ENCODE data around the gene BEX3.
"Not testable (repeated sequence)": the region's sequence is repeated elsewhere in the genome, so short reads cannot be mapped to it uniquely, and the experiment has no call there.

The BEX3 gene

DNA sequence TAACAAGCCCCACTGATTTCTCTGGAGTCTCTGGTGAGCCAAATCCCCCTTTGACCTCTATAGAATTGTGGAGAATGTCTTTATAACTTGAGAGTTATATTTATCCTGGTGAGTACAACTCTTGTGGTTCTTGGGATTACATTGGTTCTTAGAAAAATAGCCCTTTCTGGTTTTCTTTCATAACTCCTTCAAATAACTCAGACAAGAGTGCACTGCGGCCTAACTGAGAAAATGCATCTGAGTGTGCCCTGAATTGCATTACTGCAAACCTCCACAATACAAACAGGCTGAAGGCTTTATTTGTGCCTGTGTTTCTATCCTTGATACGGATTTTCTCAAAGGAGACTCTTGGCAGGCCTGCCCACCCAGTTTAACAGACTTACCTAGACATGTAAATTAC, 2.7 kb downstream of the BEX3 start:
- no peak for DNase-seq (ENCODE audit: low read depth in 3 of 3, low spot score in 1 of 3)

- no peak for DNase-seq (ENCODE audit: low read depth in 3 of 3, low spot score in 1 of 3)
Observed at GRCh38 chrX:103382877-103383276, 6.5 kb downstream of the BEX3 start.

DNA sequence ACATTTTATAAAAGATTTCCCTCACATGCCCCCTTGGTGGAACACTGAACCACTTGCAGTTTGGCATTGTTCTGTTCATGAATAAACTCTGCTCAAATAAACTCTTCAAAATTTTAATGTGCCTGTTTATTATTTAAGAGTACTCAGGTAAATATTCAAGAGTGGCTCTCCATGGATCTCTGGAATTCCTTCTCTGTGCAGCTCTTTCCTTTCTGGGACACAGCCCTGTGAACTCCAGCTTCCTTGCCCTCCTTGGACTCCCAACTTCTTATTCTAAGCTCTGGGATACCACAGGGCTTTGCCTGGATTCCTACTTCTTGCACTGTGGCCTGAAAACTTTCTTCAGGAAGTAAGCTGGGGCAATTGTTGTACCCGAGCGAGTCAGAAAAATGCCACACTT, 8.3 kb downstream of the BEX3 start:
- no peak for DNase-seq (ENCODE audit: low read depth in 3 of 3, low spot score in 1 of 3)

DNA sequence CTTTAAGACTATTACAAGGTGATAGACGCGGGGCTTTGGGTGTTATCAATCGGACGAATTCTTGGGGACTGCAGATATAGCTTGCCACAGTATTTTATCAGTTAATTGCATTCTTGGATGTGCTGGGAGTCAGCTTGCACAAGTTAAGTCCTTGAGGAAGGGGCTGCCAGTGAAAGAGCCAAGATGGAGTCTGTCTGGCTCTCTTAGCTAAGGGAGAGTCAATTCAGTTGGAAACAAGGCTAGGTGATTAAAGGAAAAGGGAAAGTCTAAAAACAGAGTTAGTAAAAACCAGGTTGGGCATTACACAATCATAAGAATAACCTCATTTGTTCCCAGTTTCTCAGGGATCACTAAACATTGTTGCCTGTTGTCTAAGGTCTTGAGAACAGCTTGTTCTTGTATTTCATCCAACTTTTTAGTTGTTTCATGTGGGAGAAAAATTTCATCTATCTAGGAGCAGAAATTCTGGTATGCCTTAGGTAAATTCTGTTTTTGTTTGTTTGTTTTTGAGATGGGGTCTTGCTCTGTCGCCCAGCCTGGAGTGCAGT, 9.0 kb downstream of the BEX3 start:
- DNase-seq (ENCODE audit: low read depth in 3 of 3, low spot score in 1 of 3), result not testable (repeated sequence)

- no peak for DNase-seq (ENCODE audit: low read depth in 3 of 3, low spot score in 1 of 3)
Observed at GRCh38 chrX:103386332-103386731, 10.0 kb downstream of the BEX3 start.

DNA sequence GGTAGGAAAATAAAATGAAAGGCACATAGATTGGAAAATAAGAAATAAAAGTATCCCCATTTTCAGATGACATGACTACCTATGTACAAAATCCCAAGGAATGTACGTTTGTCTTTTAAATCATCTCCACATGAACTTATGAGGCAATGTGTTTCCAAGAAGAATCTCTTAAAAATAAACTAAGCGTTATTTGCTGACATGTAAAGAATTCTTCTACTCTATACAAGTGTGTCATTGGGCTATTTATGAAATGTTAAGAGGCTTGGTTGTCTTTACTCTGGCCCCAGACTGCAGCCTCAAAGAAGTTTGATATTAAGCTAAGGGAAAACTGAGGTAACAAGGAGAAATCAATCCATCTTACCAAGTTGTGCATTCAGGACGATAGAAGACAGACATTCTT, 17.1 kb downstream of the BEX3 start:
- DNase-seq (ENCODE audit: low read depth in 3 of 3, low spot score in 1 of 3), result no peak

- DNase-seq (ENCODE audit: low read depth in 3 of 3, low spot score in 1 of 3), result no peak
Observed at GRCh38 chrX:103396186-103396585, 19.8 kb downstream of the BEX3 start.

DNA sequence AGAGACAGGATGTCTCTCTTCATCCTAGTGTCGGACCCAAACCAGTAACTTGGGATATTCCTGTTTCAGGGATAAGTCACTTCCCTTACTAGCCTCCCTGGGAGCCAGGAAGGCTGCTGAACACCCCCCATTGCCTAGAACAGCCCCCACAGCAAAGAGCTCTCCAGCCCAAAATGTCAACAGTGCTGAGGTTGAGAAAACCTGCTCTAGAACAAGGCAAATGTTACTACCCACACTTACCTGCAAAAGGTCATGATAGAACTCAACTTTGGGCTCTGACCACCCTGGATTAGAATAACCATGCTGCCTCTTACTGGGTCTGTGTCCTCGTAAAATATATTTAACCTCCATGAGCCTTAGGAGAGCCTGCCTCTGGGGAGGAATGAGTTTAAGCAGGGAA, 20.3 kb downstream of the BEX3 start:
- DNase-seq (ENCODE audit: low read depth in 3 of 3, low spot score in 1 of 3), result no peak

DNA sequence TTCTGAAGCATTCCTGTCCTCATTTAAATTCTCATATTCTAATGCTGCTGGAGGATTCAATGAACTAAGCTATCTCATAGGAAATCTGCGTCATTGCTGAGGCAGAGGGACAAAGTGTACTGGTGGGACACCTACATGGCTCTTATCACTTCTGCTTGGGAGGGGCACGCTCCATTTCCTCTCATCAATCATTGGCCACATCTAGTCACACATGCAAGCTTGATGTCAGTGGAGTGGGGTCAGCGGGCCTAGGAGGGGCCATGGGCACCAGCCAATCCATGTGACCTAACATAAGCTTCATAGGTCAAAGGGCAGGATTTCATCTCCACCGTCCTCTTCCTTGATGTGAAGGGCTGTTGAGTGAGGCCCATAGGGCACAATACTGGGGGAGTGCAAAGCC, 21.4 kb downstream of the BEX3 start:
- no peak for DNase-seq (ENCODE audit: low read depth in 3 of 3, low spot score in 1 of 3)

GRCh38 chrX:103398421-103398864, 22.1 kb downstream of the BEX3 start:
- no peak for DNase-seq (ENCODE audit: low read depth in 3 of 3, low spot score in 1 of 3)

GRCh38 chrX:103399744-103400143, 23.4 kb downstream of the BEX3 start:
- DNase-seq (ENCODE audit: low read depth in 3 of 3, low spot score in 1 of 3), result no peak

DNA sequence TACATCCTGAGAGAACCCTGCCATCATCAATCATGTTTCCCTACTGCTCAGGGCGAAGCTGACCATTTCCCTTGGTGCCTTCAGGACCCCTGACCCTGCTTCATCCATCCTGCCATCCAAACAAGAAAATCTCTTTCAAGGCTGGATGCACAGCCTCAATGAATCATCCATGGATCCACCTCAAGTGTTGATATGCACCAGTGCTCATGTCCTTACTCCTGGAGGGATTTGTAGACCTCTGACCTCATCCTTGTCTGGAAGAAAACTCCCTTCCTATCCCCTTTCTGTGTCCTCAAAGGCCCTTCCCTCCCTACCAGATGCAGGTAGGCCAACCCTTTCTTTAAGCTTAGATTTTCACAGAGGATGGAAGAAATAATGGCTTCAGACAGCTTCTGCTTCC, 24.6 kb downstream of the BEX3 start:
- no peak for DNase-seq (ENCODE audit: low read depth in 3 of 3, low spot score in 1 of 3)

DNA sequence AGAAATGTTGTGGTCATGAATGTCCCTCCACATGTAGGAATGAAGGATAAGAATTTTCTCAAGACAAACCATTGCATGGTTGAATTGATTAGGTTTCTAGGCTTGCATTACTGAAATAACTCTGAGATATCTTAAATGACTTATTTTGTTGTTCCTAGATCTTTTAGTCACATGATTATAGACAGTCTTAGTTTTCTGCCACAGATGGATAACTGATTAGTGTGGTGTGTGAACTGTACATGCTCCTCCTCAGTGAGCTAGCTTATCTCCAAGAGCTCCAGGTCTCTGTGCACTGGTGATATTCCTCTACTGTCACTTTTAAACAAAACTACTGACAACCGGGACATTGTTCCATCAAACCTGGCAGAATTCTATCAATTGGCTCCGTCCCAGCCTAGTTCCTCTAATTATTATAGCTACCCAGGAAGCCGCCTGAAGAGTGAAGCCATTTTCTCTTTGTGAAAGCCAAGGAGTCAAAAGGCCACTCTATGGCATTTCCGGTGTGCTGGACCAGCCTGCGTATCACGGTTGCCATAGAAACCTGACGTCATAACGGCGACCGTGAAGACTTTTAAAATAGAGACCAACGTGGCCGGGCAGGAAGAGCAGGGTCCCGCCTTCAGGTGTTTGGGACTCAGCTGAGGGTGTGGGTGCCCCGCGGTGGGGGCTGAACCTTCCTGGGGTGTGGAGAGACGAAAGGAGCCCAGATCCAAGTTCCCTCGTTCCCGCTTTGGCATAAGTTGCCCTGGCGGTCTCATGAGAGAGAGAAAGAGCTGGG, 28.1 kb downstream of the BEX3 start:
- peak in 1 of 3 donors; percentile 0 for DNase-seq (ENCODE audit: low read depth in 3 of 3, low spot score in 1 of 3)

GRCh38 chrX:103405009-103405333, 28.6 kb downstream of the BEX3 start:
- DNase-seq (ENCODE audit: low read depth in 3 of 3, low spot score in 1 of 3), result no peak

- DNase-seq (ENCODE audit: low read depth in 3 of 3, low spot score in 1 of 3), result no peak
Observed at GRCh38 chrX:103406256-103406655, 29.9 kb downstream of the BEX3 start.

DNA sequence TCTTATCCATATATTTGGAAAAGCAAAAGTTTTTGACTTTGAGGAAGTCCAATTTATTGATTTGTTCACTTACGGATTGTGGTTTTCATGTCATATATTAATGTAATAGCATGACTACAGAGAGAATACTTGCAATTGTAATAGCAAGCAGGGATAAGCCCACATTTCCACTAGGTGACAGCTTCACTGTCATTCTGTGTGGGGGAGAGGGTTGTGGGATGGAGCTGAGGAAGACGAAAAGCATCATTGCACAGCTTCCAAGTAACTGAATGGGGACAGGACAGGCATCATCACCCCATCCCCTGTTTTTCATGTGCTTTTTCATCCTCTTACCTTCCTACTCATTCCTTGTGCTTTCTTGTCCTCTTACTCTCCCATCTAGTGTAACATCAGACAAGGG, 31.4 kb downstream of the BEX3 start:
- no peak for DNase-seq (ENCODE audit: low read depth in 3 of 3, low spot score in 1 of 3)

DNA sequence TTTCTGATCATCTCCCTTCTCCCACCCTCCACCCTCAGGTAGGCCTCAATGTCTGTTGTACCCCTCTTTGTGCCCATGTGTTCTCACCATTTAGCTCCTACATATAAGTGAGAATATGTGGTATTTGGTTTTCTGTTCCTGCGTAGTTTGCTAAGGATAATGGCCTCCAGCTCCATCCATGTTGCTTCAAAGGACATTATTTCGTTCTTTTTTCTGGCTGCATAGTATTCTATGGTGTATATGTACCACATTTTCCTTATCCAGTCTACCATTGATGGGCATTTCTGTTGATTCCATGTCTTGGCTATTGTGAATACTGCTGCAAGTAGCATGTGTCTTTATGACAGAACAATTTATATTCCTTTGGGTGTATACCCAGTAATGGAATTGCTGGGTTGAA, 35.4 kb downstream of the BEX3 start:
- not testable (repeated sequence) for DNase-seq (ENCODE audit: low read depth in 3 of 3, low spot score in 1 of 3)

DNA sequence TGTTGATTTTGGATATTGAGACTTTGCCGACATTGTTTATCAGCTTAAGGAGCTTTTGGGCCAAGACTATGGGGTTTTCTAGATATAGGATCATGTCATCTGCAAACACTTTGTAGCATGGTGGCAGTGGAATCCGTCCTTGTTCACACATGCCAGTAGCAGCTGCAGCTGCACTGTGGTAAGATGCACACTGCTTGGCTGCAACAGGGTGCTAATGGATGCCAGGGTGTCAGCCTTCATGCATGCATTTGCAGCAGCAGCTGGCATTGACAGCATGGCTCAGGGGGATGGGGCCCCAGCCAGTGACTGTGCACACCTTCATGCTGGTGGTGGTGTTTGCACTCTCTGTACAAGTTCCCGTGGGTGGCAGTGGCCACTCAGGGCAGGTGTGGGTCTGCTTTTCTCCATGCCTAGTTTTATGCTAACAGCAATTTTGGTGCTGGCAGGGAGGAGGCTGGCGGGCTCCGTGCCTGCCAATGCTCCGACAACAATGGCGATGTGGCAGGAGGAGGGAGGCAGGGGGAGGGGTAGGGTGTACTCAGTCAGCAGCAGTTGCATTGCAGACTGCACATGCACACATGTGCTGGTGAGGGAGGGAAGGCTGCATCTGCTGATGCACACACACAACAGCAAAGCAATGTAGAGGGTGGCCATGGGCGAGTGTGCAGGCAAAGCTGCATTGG, 37.5 kb downstream of the BEX3 start:
- no peak for DNase-seq (ENCODE audit: low read depth in 3 of 3, low spot score in 1 of 3)

DNA sequence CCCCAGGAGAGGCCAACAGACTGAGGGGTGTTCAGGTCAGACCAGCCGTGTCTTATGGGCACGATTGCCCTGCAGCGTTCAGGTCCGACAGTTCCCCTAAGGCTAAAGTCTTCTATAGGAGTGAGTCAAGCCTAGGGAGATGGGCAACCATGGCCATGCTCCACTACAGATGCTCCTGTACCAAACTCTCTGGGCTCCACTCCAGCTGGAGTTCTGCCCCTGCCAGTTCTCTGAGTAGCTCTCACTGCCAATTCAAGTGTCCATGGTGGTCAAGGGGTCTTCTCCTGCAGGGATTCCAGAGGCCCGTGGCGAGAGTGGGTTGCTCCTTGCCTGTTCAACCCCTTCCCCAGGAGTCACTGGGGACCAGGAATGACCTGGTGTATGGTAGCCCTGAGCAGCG, 38.2 kb downstream of the BEX3 start:
- DNase-seq (ENCODE audit: low read depth in 3 of 3, low spot score in 1 of 3), result no peak

DNA sequence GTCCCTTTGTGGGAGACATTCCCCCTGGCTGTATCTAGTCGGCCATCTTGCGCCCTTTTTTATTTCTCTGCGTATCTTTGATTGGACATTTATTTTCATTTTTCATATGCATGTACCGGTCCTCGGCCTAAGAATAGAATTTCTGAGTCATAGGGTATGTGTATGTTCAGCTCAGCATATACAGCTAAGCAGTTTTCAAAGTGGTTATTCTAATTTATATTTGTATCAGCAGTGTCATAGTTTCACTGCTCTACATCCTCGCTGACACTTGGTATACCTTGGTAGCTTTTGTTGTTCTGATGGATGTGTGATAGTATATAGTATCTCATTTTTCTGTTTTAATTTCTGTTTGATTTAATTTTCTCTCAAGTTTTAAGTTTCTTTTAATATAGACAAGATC, 38.7 kb downstream of the BEX3 start:
- no peak for DNase-seq (ENCODE audit: low read depth in 3 of 3, low spot score in 1 of 3)

- no peak for DNase-seq (ENCODE audit: low read depth in 3 of 3, low spot score in 1 of 3)
Observed at GRCh38 chrX:103415528-103415927, 39.2 kb downstream of the BEX3 start.

DNA sequence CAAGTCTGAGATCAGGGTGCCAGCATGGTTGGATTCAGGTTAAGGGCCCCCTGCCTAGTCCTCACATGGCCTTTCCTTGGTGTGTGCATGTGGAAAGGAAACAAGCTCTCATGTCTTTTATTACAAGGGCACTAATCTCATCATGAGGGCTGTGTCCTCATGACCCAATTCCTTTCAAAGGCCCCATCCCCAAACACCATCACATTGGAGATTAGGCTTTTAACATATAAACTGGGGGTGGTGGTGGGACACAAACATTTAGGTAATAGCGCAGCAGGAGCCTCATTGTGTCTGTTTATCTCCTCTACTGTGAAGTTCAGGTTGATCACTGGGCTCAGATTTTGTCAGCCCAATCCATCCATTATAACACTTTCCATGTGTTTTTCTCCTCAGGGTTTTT, 41.0 kb downstream of the BEX3 start:
- no peak for DNase-seq (ENCODE audit: low read depth in 3 of 3, low spot score in 1 of 3)

- DNase-seq (ENCODE audit: low read depth in 3 of 3, low spot score in 1 of 3), result no peak
Observed at GRCh38 chrX:103417933-103418332, 41.6 kb downstream of the BEX3 start.
